HG03457 (cell line): ENCODE data around the gene LDB3.

Source experiments
- ATAC-seq: cut with Tn5 transposase; IDR thresholded peaks from one replicate; pipeline ENCODE4 v1.9.1; 2021; ENCODE audit warnings: moderate number of reproducible peaks; ENCODE audit not compliant: unreplicated experiment

LDB3 gene

DNA sequence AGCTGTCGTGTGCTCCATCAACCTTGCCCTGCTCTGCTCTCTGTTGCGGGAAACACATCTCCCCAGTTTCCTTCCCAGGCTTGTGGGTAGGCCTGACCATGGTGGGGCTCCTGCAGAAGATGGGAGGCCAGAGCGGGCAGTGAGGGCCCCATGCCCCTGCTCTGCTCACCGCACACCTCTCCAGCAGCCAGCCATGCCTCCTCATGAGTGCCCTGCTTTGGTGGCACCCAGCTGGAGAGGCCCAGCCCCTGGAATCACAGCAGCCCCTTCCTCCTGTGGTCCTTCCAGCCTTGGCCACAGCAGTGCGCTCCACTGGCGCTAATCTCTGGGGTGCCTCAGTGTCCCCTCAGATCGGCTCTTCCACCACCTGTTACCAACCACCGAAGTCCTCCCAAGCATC, 18.2 kb upstream of the LDB3 start:
- no peak for ATAC-seq

DNA sequence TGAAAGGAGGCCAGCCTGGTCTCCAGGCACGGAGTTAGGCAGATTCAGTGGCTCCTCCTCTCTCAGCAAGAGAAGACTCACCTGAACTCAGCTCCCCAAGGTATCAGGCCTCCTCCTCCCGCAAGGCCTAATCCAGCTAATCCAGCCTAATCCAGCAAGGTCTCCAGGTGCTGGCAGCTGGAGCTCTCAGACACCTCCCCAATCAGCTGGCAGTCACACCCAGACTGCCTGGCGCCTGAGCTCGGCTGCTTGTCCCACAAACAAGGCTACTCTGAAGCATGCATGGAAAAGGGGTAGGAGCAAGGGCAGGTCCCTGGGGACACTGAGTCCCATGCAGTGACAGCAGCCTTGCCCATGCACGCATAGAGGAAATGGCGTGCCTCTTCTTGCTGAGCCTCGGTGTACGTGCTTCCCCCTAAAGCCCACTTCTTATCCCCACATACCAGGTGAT, 17.3 kb upstream of the LDB3 start:
- ATAC-seq: no peak

DNA sequence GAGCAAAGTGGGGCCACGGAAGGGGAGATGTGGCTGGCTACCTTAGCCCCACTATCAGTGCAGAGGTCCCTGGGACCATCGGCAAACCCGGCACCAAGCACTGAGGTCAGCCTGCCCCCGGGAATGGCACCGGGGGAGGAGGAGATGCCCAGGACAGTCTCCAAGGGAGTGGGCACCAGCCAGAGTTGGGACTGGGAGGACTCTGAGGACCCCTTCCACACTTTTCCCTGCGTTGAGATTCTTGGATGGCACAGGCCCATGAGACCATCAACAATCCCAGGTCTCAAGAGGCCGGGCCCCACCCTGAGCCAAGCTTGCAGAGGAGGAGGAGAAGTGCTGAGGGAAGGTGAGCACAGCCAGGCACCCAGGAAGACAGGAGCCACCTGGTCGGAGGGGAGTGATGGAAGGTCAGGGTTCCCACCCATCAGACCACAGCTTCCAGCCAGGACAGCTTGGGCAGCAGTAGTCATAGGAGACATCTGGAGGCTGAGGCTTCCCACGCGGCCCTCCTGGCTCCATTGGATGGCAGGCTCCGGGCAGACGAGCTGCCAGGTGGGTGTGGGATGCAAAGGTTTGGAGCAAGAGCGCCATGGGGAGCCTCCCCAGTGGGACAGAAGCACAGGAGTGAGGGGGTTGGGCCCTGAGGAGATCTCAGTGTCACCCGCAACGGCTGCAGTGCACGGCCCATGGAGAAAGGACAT, 16.5 kb upstream of the LDB3 start:
- no peak for ATAC-seq

DNA sequence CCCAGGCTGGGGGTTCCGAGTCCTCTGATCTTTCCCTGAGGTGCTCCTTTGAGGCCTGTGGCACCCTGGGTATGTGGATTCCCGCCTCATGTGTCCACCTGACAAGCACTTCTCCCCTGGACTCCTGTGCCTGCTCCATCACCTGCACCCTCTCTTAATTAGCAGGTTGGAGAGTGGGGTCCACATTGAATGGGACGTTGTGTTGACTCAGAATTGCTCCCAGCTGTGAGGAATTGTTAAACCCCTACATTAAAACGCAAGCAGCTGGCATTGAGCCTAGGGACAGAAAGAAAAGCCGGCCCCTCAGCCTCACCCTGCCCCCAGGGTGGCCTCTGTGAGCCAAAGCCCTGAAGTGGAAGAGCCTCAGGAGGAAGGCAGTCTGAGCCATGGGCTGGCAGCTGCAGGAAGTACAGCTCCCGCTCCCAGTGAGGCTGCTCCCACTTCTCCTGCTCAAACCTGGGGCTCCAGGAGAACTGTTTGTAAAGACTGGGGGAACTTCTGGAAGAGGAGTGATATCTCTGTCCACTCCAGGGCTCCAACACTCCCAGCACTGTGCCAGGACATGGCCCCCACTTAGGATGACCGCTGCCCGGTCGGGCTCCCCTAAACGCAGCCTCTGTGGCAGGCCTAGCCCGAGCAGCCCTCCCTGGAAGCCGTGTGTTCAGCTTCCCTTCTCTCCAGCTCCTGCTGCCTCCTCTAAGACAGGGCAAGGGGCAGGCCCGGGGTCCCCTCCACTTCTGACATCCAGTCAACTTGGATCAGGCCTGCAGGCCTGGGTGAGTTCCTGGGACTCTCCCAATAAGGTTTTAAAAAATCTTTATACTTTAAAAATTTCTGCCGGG, 15.7 kb upstream of the LDB3 start:
- ATAC-seq: no peak

DNA sequence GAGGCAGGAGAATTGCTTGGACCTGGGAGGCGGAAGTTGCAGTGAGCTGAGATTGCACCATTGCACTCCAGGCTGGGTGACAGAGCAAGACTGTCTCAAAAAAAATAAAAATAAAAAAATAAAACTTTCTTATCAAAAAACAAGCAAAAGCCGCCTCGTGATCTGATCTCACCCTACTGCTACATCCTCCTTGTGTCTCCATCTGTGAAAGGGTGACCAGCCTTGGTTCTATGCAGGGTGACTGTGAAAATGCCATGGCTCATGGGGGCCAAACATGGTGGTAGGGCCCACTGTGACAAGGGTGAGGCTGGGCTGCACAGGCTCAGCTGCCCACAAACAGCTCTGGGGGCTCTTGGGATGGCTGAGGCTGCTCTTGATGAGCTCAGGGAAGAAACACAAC, 14.9 kb upstream of the LDB3 start:
- no peak for ATAC-seq

DNA sequence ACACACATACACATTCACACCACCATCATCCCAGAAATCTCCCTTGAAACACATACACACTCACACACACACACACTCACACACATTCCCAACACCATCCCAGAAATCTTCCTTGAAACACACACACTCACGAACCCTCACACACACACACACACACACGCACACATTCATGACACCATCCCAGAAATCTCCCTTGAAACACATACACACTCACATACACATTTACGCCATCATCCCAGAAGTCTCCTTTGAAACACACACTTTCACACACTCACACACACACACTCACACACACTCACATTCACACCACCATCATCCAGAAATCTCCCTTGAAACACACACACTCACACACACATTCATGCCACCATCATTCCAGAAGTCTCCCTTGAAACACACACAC, 14.3 kb upstream of the LDB3 start:
- no peak for ATAC-seq

DNA sequence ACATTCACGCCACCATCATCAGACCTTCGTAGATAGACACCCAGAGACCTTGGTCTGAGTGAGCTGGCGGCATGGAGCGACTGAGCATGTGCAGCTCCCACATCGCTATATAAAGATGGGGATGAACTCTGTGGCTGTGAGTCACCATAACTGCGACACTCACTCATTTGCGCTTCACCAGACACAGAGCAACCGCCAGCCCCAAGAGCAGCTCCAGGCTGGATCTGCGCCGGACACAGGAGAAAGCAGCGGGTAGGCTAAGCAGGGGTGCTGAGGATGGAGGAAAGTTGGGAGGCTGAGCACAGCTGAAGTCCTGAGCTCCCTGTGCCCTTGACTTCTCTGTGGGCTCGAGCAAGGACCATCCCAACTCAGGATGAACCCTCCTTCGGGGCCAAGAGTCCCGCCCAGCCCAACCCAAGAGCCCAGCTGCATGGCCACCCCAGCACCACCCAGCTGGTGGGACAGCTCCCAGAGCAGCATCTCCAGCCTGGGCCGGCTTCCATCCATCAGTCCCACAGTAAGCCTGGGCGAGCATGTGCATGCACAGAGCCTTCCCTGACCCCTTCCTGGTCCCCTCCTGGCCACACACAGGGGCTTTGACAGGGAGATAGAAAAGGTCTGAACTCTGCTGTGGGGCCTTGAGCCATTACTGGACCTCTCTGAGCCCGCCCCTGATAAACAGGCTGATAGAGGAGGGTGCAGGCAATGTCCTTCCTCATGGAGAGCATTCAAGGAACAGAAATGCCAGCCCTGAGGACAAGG, 13.7 kb upstream of the LDB3 start, which contains the start of gene OPN4:
Gene OPN4 (plus strand): TSS at position 137 of the 762 bp plus-strand sequence. CDS start 237 bp downstream, at position 374.
- ATAC-seq: no peak

DNA sequence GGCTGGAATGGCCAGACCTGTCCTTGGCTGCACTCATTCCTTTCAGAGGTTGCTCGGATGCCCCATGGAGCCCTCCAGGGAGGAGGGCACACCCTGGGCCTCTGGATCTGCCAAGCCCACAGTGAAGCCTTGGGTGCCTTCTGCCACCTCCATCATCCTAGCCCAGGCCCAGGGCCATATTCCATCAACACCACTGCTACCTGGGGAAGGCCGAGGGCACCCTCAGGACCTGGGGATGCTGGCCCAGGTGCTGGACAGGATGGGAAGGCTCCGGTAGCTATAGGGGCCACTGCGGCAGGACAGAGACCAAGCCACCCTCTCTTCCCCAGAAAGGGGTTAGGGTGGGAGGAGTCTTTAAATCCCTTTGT, 13.2 kb upstream of the LDB3 start:
- ATAC-seq: no peak

DNA sequence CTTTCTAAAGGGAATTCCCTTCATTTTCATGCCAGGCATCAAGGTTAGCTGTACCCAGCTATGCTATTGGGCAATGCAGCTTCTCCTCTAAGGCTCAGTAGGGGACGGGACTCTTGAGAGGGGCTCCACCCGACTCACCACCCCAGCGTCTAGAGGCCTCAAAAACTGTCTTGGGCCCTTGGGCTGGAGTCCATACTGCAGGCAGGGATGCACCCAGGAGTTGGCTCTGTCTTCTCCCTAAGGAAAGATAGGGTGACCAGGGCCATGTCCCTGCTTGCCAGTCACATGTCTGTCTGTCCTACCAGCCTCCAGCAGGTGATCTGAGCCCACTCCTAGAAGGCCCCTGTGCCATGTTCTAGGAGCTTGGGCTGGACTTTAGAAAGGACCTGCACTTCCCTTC, 12.7 kb upstream of the LDB3 start:
- ATAC-seq: no peak

DNA sequence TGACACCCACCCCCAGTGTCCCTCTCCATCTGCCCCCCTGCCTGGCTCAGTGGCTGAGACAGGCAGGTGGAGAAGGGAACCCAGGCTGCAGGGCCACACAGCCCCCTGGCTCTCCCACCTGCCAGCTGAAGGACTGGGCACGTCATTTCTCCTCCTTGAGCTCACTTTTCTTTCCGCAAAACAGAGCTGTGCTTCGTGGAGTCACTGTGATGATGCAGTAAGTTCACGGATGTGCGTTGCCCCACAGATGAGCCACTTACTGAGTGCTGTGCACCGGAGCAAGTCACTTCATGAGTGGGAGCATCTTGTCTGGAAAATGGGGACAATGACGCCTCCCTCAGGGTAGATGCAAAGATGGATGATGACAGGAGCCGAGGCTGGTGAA, 11.3 kb upstream of the LDB3 start:
- ATAC-seq: no peak

DNA sequence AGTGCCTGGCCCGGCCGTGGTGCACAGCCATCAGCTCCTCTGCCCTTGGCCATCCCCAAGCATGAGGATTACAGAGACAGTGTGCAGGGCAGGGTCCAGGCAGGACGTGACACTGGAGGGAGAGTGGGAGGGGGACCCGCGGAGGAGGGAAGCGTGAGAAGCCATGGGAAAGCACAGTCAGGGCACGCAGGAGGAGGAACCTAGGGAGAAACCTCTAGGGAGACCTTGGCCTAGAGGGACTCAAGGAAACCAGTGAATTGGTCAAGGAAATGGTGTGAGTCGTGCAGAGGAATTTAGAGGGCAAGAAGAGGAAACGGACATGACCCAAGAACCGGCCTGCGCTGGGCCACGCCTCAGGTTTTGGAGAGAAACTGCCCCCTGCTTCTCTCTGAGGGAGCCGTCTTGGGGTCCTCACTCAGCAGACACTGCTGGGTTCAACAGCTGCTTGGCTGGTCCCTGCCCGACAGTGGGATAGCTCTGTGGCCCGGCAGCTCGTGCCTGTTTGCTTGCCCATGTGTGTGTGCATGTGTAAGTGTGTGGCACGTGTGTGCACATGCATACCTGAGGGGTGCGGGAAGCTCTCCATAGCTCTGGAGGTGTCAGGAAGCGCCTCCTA, 10.8 kb upstream of the LDB3 start:
- ATAC-seq: no peak

DNA sequence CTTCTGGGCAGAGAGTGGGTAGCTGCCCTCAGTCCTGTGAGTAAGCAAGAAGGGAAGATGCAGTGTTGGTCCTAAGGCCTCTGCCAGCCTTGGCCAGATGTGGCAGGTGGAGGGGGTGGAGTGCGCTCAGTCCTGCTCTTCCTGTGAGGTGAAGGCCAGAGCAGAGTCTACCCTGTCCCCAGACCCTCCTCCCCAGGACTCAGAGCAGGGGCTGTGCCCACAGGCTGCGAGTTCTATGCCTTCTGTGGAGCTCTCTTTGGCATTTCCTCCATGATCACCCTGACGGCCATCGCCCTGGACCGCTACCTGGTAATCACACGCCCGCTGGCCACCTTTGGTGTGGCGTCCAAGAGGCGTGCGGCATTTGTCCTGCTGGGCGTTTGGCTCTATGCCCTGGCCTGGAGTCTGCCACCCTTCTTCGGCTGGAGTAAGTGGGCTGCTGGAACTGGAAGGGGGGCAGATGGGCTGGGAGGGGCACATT, 10.0 kb upstream of the LDB3 start:
- ATAC-seq: no peak

DNA sequence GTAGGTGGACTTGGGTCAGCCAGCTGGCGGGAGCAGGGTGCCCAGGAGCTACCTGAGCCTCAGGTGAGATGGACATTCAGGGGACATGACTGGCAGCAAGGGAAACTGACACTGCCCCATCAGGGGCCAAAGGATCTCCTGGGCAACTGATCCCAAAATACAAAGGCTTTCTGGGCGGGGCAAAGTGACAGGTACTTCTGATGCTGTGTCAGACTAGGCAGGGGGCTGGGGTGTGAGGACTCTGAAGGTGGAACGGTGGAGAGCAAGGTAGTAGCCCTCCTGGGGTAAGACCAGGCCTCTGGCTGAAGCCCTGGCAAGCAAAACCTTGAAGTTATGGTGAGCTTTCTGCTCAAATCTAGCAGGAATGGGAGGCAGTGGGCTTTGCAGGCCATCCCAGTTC, 9.6 kb upstream of the LDB3 start:
- no peak for ATAC-seq

DNA sequence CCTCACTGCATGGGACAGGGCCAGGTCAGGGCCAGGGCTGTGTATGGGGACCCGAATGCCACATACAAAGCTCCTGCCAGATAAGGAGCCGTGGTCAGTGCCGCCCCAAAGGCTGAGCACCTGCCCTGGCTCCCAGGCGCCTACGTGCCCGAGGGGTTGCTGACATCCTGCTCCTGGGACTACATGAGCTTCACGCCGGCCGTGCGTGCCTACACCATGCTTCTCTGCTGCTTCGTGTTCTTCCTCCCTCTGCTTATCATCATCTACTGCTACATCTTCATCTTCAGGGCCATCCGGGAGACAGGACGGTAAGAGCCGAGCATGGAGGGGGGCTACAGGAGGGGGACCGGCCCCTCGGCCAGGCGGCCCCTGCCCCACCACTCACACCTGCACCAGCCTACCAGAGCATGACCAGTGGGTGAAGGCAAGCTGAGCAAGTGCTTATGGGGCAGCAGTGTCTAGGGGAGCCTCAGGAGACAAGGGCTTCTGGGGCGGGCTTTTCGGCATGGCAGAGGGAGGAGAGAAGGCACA, 9.1 kb upstream of the LDB3 start:
- no peak for ATAC-seq

DNA sequence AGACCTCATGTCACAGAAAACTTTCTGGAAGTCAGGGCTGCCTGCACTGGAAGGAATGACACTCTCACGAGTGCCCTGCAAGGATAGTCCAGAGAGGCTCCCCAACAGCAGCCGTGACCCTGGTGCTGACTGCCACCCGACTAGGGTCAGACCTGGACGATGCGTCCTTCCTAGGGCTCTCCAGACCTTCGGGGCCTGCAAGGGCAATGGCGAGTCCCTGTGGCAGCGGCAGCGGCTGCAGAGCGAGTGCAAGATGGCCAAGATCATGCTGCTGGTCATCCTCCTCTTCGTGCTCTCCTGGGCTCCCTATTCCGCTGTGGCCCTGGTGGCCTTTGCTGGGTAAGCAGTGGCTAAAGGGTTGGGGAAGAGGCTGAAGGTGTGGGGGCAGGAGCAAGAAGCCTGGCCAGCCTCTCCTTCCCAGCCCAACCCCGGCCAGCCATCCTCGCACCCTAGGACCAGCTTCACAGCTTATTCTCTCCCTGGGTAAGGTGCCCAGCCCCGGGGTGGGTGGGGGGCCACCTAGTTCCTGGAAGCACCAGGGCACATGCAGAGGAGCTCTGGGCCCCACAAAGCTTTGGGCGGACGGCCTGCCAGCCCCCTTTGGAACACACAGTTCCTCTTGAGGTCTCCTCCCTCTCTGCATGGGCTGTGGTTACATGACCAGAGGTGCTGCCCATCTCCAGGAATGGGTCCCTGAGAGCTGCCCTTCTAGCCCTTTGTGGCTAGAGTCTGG, 8.4 kb upstream of the LDB3 start:
- no peak for ATAC-seq

DNA sequence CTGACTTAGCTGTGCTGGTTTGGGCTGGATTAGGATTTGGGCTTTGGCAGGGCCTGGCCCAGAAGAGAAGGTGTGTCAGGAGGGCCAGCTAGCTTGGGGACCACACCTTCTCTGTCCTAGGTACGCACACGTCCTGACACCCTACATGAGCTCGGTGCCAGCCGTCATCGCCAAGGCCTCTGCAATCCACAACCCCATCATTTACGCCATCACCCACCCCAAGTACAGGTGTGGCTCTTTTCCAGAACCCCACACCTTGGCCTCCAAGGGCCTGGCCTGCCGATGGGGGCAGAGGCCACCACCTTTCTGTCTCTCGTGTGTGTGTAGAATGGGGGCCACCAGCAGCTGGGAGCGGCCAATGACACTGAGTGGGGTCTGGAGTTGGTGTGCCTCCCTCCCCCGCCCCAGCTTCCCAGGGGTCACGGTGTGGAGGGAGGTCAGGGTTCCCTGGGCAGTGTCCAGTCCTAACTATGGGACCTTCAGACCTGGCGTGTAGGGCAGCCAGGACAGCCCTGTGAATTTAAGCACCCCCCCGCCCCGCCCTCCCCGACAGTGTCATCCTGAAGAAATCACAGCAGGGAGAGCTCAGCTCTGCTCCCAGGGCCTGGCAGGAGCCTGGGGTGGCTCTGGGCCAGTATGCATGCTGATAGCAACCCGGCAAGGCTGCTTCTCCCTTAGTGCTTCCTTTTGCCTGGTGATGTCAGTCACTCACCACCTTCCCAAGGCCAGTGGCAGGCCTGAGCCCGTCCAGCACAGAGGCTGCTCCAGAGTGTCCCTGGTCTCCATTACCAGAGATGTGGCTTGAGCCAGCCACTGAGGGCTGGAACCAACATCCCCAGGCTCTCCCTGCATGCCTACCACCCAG, 6.9 kb upstream of the LDB3 start:
- no peak for ATAC-seq

DNA sequence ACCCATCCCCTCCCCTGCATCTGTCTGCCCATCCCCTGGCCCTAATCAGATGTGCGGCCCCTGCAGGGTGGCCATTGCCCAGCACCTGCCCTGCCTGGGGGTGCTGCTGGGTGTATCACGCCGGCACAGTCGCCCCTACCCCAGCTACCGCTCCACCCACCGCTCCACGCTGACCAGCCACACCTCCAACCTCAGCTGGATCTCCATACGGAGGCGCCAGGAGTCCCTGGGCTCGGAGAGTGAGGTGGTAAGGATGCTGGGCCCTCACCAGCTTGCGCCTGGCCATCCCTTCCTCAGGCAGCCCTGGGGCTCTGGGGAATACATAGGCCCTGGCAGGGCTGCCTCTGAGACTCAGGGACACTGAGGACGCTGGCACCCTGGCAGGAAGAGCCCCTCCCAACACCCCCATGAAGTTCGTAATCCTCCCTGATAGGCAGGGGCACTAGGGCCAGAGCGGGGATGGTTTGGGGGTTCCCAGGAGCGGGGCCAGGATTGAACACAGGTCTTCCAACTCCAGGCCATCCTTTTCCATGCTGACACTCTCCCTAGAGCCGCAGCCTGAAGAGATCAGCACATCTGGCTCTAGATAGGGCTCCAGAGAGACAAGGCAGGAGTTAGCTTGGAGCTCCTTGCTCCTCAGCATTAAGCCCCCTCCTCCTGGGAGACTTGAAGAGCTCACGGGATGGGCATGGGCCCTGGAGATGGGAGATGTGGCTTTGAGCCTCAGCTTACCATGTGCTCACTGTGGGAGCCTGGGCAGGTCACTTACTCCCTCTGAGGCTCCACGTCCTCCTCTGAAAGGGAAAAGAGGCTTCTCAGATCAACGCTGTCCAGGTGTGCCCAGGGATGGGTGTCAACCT, 5.9 kb upstream of the LDB3 start:
- ATAC-seq: no peak

DNA sequence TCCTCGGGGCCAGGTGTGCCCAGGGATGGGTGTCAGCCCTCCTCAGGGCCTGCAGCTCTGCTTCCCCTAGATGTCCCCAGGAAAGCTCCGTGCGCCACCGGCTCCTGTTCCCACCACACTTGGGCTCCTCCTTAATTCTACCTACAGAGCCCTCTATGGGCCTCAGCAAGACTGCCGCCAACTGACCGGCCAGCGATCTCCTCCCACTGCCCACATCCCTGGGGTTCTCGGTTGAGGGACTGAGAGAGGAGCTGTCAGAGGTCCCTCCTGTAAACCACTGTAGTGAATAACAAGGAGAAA, 5.3 kb upstream of the LDB3 start:
- ATAC-seq: no peak
